HG03280 (cell line): ENCODE results near the gene EXOC4.

Experiments
- ATAC-seq: cut with Tn5 transposase; IDR thresholded peaks from one replicate; pipeline ENCODE4 v1.9.1; 2021; ENCODE audit warnings: mild to moderate bottlenecking, moderate library complexity; ENCODE audit not compliant: unreplicated experiment

EXOC4 gene

DNA sequence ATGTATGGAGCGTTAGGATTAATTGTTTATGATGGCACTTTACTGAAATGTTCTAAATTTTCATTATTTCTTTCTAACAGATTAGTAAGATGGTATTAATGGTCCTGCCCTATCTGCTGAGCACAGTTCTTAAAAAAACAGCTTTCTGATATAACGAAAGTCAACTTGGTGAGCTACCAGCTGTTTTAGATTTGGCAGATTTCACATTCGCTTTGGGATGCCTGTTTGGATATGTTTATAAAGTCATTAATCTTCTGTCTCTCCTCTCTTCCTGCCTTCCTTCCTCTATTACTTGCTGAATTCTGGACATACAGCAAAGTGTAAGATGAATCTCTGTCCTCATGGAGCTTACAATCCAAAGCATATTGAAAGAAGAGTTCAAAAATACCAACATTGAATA is 477.5 kb downstream of the EXOC4 start:
- ATAC-seq = no peak

DNA sequence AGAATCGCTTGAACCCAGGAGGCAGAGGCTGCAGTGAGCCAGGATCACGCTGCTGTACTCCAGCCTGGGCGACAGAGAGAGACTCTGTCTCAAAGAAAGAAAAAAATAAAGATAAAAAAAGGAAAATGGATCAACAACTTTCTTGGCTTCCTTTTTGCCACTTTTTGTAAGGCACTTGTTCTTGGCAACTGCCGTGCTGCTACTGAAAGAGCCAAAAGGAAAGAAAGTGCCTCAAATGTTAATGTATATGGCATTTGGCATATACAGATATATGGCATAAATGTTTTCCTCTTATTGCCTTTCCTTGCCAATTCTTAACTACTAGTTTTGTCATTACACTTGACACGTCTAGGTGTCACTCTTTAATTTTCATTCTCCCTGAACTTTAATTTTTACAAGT is 480.5 kb downstream of the EXOC4 start:
- no peak for ATAC-seq

DNA sequence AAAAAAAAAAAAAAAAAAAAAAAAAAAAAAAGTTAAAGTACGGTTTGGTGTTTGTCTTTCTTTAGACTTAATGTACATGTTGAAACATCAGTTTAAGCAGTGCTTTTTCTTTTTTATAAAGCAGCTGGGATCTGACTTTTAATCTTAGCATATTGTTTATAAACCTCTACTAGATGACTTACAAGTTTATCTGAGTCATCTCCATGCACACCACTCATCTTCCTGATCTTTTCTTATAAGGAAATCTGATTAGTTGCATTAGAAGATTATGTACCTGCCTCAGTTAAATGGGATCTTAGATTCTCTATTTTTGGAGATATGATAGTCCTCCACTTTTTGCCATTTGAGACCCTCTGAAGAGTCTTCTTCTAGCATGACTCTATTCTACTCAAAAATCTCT is 482.3 kb downstream of the EXOC4 start:
- no peak for ATAC-seq

GRCh38 chr7:133739817-133740216 is 486.9 kb downstream of the EXOC4 start:
- ATAC-seq = no peak

GRCh38 chr7:133741078-133741477 is 488.2 kb downstream of the EXOC4 start:
- ATAC-seq = no peak

DNA sequence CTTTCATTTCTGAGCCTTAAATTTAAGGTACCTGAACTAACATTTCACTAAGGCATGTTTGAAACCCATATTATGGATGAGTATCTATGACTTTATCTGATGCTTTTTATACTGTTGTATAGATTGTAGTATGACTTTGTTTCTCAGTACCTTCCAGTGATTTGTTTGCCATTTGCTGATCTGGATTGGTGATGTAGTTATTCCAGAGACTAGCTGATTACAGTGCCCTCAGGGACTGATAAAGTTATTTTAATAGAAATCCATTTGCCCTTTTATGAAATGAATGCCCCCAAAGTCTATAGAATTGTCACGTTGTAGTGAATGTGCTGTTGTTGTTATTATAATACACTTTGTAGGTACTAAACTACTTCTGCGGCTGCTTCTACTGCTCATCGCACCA is 488.8 kb downstream of the EXOC4 start:
- no peak for ATAC-seq

- ATAC-seq = no peak
Measured at GRCh38 chr7:133742709-133743538, 490.0 kb downstream of the EXOC4 start.

DNA sequence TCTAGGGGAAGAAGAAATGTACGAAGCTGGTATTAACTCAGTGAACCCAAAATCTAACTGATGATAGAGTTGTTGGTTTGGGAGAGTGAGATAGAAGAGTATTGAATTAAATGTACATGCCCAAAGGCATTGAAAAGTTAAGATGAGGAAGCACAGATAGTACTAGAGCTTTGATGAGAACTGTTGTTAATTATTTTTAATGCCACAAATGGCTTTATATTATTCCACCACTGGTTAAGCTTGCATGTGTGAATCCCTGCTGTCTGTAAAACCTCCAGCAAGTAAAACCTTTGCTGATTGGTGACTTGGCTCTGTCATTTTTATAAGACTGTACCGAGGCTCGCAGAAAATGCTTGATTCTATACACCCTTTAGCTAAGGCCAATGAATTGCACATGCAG is 491.6 kb downstream of the EXOC4 start:
- ATAC-seq = no peak

DNA sequence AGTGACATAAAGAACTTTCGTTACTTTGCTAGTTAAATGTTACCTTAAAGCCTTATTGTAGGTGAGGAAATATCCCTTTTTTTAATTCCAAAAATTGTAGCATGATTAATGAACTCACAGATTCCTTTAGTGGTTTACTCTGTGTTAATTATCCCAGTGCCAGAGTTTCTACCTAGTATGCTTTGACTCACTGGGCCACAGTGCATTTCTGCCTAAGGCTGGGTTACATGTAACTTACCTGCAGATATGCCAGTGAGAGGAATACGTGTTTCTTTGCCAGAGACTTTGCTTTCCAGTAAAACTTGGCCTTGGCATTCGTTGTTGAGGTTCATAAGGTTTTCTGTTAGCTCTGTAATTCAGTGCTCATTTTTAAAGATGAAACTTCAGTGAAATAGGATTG is 493.4 kb downstream of the EXOC4 start:
- ATAC-seq = no peak

- no peak for ATAC-seq
Measured at GRCh38 chr7:133746847-133747246, 494.0 kb downstream of the EXOC4 start.

GRCh38 chr7:133748443-133749407 is 495.8 kb downstream of the EXOC4 start:
- ATAC-seq = no peak

GRCh38 chr7:133750287-133750686 is 497.4 kb downstream of the EXOC4 start:
- no peak for ATAC-seq

GRCh38 chr7:133751079-133751478 is 498.2 kb downstream of the EXOC4 start:
- no peak for ATAC-seq

DNA sequence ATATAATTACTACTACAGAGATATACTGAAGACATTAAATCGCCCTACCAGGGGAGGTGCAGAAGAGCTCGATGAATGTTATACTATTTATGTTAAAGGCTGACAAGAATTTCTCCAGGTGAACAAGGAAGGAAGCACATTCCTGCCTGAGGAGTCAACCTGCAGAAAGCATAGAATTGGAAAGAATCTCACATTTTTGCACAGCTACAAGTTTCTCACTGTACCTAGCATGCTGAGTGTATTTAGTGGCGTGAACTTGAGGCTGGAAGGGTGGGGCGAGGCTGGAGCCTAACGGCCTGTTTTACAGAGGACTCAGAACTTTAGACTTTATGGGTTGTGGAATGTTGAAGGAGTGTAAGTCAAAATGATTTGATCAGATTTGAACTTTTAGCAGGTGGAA is 500.6 kb downstream of the EXOC4 start:
- ATAC-seq = no peak

DNA sequence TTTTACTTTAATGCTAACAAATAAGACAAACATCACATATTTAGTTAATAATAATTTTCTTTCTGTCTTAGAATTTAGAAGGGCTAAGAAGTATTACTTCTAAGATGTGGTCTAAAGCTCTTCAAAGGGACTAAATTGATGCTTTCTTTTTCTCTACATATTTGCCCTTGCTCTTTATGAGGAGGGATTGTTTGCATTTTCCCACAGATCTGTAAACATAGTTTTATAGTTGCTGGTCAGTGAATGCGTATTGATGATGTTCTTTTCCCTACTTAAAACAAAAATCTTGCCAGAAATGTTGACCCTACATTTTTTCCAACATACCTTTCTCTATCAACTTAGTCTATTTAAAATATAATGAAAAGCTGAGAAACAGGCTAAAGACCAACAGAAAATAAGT is 501.8 kb downstream of the EXOC4 start:
- no peak for ATAC-seq

DNA sequence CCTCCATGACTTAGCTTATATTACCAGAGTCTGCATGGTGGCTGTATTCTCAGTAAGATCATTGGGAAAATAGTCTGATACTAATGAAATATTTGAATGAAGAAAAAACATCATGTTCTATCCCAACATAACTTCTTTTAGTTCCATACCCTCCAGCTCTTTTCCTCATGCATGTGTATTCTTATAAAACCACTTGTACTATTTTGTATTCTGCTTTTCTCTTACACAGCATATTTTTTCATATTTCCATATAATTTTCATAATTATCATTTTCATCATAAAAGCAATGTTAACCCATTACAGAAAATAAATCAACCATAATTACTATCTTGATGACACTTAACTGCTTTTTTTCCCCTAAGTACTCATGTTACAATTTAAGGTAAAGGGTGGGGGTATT is 503.0 kb downstream of the EXOC4 start:
- ATAC-seq = no peak

GRCh38 chr7:133761443-133761842 is 508.6 kb downstream of the EXOC4 start:
- ATAC-seq = no peak

DNA sequence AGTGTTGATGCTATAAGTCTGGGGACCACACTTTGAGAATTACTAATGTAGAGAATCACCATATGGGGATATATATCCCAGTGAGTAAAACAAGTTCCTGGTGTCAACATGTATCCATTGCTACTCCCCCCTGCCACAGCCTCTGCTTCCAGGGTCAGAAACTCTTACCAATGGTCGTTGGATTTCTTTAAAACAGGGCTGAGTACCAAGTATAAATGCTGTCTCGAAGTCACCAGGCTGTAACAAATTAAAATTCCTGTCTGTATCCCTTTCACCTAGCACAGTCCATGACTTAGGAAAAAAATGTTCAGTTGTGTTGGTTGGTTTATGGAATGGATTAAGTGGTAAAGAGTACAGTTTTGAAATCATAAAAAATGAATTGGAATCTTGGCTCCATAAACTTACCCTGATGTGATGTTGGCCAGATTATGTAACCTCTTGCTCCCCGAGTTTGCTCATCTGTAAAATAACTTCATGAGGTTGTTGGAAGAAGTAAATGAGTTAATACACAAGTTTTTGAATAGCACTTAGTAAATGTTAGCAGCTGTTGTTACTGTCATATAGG is 510.3 kb downstream of the EXOC4 start:
- ATAC-seq = no peak

DNA sequence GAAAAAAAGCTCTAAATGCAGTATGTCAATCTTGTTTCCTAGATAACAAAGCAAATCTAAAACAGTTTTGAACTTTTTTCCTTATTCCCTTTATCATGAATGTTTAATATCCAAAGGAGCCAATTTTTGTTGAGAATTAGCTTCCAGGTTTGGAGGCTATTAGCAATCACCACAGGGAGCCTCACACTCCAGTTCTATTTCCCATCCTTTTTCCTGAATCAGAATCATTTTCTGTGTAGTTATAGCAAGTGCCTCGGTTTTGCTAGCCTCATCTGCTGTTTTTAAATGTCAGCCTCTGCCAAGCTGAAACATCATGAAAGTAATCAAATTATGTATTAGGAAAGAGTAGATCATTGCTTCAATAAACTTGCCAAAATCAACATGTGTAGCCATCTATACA is 516.8 kb downstream of the EXOC4 start:
- ATAC-seq = no peak

DNA sequence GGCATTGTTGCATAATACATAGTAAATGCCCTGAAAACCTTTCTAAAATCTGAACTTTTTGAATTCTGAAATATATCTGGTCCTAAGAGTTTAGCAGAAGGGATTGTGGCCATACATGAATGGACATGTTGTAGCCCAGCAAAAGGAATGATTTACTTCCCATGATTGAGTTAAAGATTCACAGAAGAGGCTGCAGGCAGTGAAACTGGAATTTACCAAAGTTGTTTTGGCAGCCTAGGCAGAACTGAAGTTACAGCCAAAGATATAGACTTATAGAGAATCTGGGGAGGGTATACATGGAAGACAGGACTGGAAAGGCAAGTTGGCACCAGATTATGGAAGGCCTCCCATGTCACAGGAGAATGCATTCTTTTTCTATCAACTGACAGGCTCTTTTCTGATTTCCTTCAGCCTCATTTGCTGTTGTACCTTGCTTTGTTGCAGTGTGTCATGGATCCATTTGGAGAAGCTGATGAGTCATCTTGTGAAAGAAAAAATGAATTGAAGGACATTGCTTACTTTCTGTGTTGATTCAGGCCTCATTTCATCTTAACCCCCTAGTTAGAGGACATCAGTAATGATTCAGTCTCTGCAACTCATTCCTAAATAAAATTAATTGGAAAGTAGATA is 518.1 kb downstream of the EXOC4 start:
- ATAC-seq = no peak

DNA sequence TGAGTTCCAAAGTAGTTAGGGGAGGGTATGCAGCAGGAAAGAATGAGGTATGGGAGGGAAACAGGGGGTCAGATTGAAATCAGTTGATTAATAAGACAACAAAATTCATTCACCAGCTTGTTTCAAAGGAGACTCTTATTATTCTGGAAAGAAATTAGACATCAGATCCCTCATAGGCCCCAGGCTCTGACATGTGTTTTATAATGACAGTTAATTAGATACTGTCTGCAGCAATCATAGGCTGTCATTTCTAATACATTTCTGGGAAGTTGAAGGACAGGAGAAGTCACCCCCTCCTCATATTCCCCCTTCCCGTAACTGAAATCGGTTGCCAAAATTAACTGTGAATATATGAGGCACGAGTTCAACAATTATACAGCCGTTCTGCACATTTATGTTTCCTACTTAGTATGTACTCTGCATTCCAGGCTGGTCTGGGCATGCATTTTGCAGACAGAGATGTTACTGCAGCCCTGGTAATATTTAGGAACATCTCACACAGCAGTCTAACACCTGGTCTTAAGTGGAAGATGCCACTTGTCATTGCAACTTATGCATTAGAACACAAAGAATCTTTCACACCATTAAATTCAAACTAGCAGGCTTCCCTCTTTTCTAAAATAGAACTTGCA is 519.0 kb downstream of the EXOC4 start:
- ATAC-seq = no peak
